Heart left ventricle (tissue), 16 donors: ENCODE measurements around the gene GRP. TPM values are rescaled to one million over a fixed set of nuclear protein-coding genes. Genes with fewer than 3 reads are reported as not detected.

Source experiments
- ATAC-seq, 4 donors: fragments of 200-7000 bp; cut with Tn5 transposase; one replicate each; pipeline ENCODE4 v1.9.1; 2020 to 2022; ENCODE audit warnings: moderate library complexity in 4 of 4, mild to moderate bottlenecking in 3 of 4, moderate number of reproducible peaks in 1 of 4
- DNase-seq, 5 donors: peaks; one replicate each; pipeline ENCODE4 v3.0.0-alpha.2; 2020
- H3K27ac ChIP-seq, 12 donors: fragments of 200-600 bp; sonication (generic) in 4 of 12; one replicate each; pipeline versions ENCODE4 v1.5.0 to v1.8.0; 2016 to 2022; ENCODE audit warnings: mild to moderate bottlenecking in 2 of 12
- H3K27me3 ChIP-seq, 9 donors: fragments of 200-600 bp; sonication (generic) in 2 of 9; one replicate each; pipeline versions ENCODE4 v1.5.1 to v1.8.0; 2016 to 2022; ENCODE audit warnings: mild to moderate bottlenecking in 3 of 9
- H3K36me3 ChIP-seq, 9 donors: fragments of 200-600 bp; sonication (generic) in 2 of 9; one replicate each; pipeline versions ENCODE4 v1.5.0 to v1.8.0; 2018 to 2022; ENCODE audit warnings: mild to moderate bottlenecking in 2 of 9
- H3K4me1 ChIP-seq, 12 donors: fragments of 200-600 bp; sonication (generic) in 4 of 12; one replicate each; pipeline versions ENCODE4 v1.5.0 to v1.8.0; 2016 to 2022; ENCODE audit warnings: mild to moderate bottlenecking in 3 of 12
- H3K4me3 ChIP-seq, 12 donors: fragments of 200-600 bp; sonication (generic) in 4 of 12; one replicate each; pipeline versions ENCODE4 v1.5.0 to v1.8.0; 2017 to 2022; ENCODE audit warnings: mild to moderate bottlenecking in 9 of 12, moderate library complexity in 4 of 12
- H3K9me3 ChIP-seq, 12 donors: fragments of 200-600 bp; sonication (generic) in 4 of 12; one replicate each; pipeline versions ENCODE4 v1.5.0 to v1.8.0; 2016 to 2022; ENCODE audit warnings: mild to moderate bottlenecking in 1 of 12
- POLR2A ChIP-seq, 2 donors: fragments of 450-650 bp; IDR thresholded peaks; one replicate each; pipeline ENCODE4 v1.6.1; 2017; ENCODE audit warnings: antibody characterized with exemption in 2 of 2, mild to moderate bottlenecking in 2 of 2, moderate library complexity in 2 of 2
- WGBS, 4 donors: extraction: QIAGEN DNeasy Blood & Tissue Kit in 2 of 4; methylation state at CpG; one replicate each; pipeline versions ENCODE4 v1.1.5 to v1.1.7; 2013 to 2018; 5-methylcytosine and 5-hydroxymethylcytosine counted together
- intact Hi-C, 10 donors: fragments of 100-400 bp; cut with DNase I; formaldehyde crosslinking; loops; one replicate each; pipeline versions ENCODE4 v1.11.1 to v1.14.2; 2022
- polyA plus RNA-seq, 2 donors: library from polyadenylated mRNA; stranded (reverse); fragments of 200-250 nt; gene quantifications; one replicate each; pipeline ENCODE4 v1.2.3, GENCODE V29; 2013
- total RNA-seq, 9 donors: library from RNA; depleted of rRNA in 2 of 9; stranded (reverse); fragments of >200 nt in 2 of 9; fragmentation: NEBNext Ultra II Directional in 3 of 9; extraction: Animal tissue kit (Norgen Biotek cat#: 25700) in 3 of 9; gene quantifications; one replicate each; pipeline versions ENCODE4 v1.1.0 to v1.2.4, GENCODE V29; 2016 to 2023
- TF ChIP-seq, protein P1 (sequence below), 12 donors: fragments of 200-600 bp; sonication (generic) in 4 of 12; IDR thresholded peaks; one replicate each; pipeline versions ENCODE4 v1.5.0 to v1.8.0; 2018 to 2022; ENCODE audit warnings: antibody characterized with exemption in 12 of 12, mild to moderate bottlenecking in 5 of 12
- donor health status: ischemic (EF 13 %, LVEDD 7.1; RV severe dilation, severe dysfunction).
- donor health status: healthy with polysubstance abuse.
- donor health status: DM: no; HTN: yes; CAD: no.
- donor health status: DM: no; HTN: no; CAD: no.
- donor health status: ischemic (EF 25% LVEDD 6.9; RV normal size, moderate dysfunction).
- donor health status: ischemic (EF 25% LVEDD 5.7; RV mildly dilated, moderate dysfunction).
- donor health status: healthy.
- donor health status: DM: yes; HTN: yes; CAD: no.
- donor health status: ischemic (EF 35%, LVEDD 5.7; RV mildly dilated, moderate dysfunction).
- donor health status: nonischemic (EF 11% LVEDD 7.7; RV severe dilation, severe dysfunction).
- donor health status: DM: yes; HTN: yes; CAD: no.
- donor health status: PGD.
- donor health status: ischemic (EF 29% LVEDD 5.4; RV normal size, mild dysfunction).
- donor health status: nonischemic (EF 23%, LVEDD 6.1; RV moderate dilation, normal function).

GRP gene
- total and polyA plus RNA-seq, 11 donors, result not detected

DNA sequence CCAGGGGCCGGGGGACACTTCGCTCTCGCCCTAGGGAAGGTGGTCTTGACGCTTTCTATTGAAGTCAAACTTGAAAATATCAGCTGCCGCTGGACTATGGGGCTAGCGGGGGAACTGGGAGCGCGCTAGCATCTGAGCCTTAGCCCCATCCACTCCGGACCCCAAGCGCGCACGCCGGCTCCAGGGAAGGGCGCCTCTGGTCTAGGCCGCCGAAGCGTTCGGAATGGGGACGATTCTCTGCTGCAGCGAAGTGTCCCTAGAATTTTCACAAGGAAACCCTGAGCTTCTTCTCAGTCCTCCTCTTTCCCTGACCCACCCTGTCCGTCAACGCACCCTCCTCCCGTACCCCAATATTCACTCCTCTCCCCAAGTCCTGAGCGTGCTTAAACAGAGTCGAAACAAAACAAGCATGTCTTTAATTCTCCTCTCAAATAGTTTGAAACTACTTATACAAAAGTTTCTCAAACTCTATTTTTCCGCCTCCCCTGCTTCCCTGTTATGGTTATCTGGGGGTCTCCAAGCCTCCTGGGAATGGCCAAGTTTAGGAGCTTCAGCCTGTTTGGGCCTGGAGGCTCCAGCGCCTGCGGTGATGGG is 48.3 kb downstream of the GRP start:
- peak overlapping the region in 1 of 12 donors; percentile 33 for H3K4me3 ChIP-seq
- H3K36me3 ChIP-seq, result no peaks in the 10 kb centered on the region
- H3K27me3 ChIP-seq, result peaks cover 79 to 100% (median 98%) of the 10 kb centered on the region in 9 donors
- no peaks in the 10 kb centered on the region for H3K9me3 ChIP-seq
- no peak overlapping the region for H3K27ac ChIP-seq
- WGBS, 4 donors, result 5 to 7% (median 6%) methylated on average over 28 of the region's 28 CpGs
- H3K4me1 ChIP-seq, result peaks cover 0 to 47% (median 15%) of the 10 kb centered on the region in 12 donors
- TF ChIP-seq, protein P1, sequence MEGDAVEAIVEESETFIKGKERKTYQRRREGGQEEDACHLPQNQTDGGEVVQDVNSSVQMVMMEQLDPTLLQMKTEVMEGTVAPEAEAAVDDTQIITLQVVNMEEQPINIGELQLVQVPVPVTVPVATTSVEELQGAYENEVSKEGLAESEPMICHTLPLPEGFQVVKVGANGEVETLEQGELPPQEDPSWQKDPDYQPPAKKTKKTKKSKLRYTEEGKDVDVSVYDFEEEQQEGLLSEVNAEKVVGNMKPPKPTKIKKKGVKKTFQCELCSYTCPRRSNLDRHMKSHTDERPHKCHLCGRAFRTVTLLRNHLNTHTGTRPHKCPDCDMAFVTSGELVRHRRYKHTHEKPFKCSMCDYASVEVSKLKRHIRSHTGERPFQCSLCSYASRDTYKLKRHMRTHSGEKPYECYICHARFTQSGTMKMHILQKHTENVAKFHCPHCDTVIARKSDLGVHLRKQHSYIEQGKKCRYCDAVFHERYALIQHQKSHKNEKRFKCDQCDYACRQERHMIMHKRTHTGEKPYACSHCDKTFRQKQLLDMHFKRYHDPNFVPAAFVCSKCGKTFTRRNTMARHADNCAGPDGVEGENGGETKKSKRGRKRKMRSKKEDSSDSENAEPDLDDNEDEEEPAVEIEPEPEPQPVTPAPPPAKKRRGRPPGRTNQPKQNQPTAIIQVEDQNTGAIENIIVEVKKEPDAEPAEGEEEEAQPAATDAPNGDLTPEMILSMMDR (IDR thresholded peaks at IDR 0.05), result no peak
- TF ChIP-seq POLR2A (IDR thresholded peaks at IDR 0.05), result no peak
- intact Hi-C loops, result loop anchor here in 1 of 10 donors (10.0 kb wide), 1 partner anchor 183 kb away; no protein-coding TSS in a partner anchor
- ATAC-seq (no peak), DNase-seq (no peak)

DNA sequence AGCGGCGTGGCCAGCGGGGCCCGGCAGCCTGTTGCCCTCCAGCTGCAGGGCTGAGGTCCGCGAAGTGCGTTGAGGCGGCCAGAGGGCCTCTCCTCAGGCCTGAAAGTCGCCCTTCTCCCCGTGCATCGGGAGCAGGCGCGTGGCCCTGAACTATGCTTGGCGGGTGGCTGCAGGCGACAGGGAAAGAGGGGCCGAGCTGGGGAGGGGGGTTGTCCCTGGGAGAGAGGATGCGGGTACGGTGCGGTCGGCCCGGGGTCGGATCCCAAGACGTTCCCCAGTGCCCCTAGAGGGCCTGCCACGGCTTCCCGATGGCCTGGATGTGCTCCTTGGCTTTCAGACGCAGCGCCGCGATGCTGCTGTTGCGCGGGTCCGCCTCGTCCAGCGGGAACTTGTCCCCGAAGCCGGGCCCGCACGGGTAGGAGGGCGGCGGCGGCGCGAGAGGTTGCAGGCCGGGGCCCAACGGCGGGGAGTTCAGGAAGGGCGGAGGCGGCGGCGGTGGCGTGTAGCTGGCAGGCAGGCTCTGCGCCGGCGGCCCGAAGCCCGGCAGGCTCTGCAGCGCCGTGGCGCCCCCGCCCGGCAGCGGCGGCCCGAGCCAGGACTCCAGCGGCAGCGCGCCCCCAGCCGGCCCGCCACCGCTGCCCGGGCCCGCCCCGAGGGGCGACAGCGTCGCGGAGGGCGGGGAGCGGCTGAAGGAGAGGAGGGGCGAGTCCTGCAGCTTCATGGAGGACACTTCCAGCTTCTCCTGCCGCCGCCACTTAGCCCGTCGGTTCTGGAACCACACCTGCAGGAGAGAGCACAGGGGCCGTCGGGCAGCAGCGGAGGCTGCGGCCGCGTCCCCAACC is 49.0 kb downstream of the GRP start:
- Histone ChIP-seq H3K4me3 (peak overlapping the region in 7 of 12 donors; percentile 23 to 33 (median 31)), H3K9me3 (no peaks in the 10 kb centered on the region), H3K36me3 (no peaks in the 10 kb centered on the region), H3K4me1 (peaks cover 0 to 54% (median 22%) of the 10 kb centered on the region in 12 donors), H3K27ac (no peak overlapping the region), H3K27me3 (peaks cover 79 to 100% (median 98%) of the 10 kb centered on the region in 9 donors)
- DNase-seq (peak in 1 of 5 donors; percentile 19), ATAC-seq (peak in 3 of 4 donors; percentile 57 to 69 (median 65))
- WGBS, 4 donors, result 1 to 5% (median 2%) methylated on average over 32 to 90 of the region's 90 CpGs
- TF ChIP-seq POLR2A (IDR thresholded peaks at IDR 0.05), result no peak
- TF ChIP-seq, protein P1 (IDR thresholded peaks at IDR 0.05), result peak in 4 of 12 donors; percentile 10 to 39 (median 14)
- intact Hi-C loops, result loop anchor here in 1 of 10 donors (10.0 kb wide), 1 partner anchor 184 kb away; no protein-coding TSS in a partner anchor

DNA sequence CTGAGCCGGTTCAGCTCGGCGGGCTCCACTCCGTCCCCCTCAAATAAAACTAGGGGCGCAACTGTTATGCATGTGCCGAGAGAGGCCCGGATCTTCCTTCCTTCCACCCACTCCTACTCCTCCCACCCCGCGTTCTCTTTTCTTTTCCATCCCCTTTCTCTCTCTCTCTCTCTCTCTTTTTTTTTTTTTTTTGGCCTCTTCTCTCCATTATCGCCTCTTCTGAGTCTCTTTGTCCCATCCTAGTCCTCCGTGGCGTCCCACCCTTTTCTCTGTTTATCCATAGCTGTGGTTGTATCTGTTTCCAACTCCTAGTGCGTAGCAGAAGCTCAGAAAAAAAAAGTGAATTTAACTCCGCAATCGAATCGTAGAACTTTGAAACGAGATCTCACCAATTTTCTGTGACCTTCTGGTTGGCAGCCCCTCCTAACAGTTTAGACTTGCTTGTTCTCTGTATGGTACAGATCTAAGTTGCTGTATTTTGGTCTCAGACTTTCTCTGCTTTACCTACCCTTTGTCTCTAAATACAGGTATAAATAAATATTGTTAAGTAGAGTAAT is 49.7 kb downstream of the GRP start:
- TF ChIP-seq, protein P1 (IDR thresholded peaks at IDR 0.05), result no peak
- no peak for TF ChIP-seq POLR2A (IDR thresholded peaks at IDR 0.05)
- ATAC-seq, result no peak
- Histone ChIP-seq H3K4me3 (peak overlapping the region in 2 of 12 donors; percentile 24 to 33), H3K27me3 (peaks cover 79 to 100% (median 98%) of the 10 kb centered on the region in 9 donors), H3K27ac (no peak overlapping the region), H3K4me1 (peaks cover 0 to 57% (median 23%) of the 10 kb centered on the region in 12 donors), H3K9me3 (no peaks in the 10 kb centered on the region), H3K36me3 (no peaks in the 10 kb centered on the region)
- DNase-seq, result no peak
- 4 to 9% (median 6%) methylated on average over 17 of the region's 17 CpGs for WGBS, 4 donors
- intact Hi-C loops, result loop anchor here in 1 of 10 donors (10.0 kb wide), 1 partner anchor 185 kb away; no protein-coding TSS in a partner anchor
